Body of pancreas (tissue), 4 donors: Measurements from ENCODE around the gene SPATA2L.

Experiments
- CTCF ChIP-seq, 7 experiments: fragments of 450-650 bp in 4 of 7; fragments of 200-600 bp in 3 of 7; sonication (generic) in 3 of 7; IDR thresholded peaks; one replicate each; pipeline ENCODE4 v1.5.1; 2016 to 2019; ENCODE audit warnings: antibody characterized with exemption in 7 of 7
- POLR2A ChIP-seq, 3 donors: fragments of 450-650 bp; IDR thresholded peaks; one replicate each; pipeline ENCODE4 v1.6.1; 2016; ENCODE audit warnings: antibody characterized with exemption in 3 of 3, mild to moderate bottlenecking in 2 of 3

GRCh38 chr16:89697616-89698331, 3.7 kb downstream of the SPATA2L start:
- TF ChIP-seq CTCF (IDR thresholded peaks at IDR 0.05) (no peak), POLR2A (IDR thresholded peaks at IDR 0.05) (no peak)
